H1 (cell line): ENCODE data around the gene LYPD6. TPM values are rescaled to one million over a fixed set of nuclear protein-coding genes. Genes with fewer than 3 reads are reported as not detected.

Experiments
- CTCF ChIA-PET: fragments of 300-600 bp; sonication (Branson Sonifier 250); formaldehyde crosslinking; loops from one replicate; lab custom pipeline; 2021; ENCODE audit not compliant: partially characterized antibody; lab: Charles Lee
- POLR2A ChIA-PET: fragments of 300-600 bp; sonication (Branson Sonifier 250); formaldehyde crosslinking; loops from one replicate; lab custom pipeline; 2021; ENCODE audit warnings: inconsistent platforms; ENCODE audit not compliant: partially characterized antibody; lab: Charles Lee
- DNase-seq, 2 experiments: peaks; one replicate each; pipeline versions ENCODE4 v3.0.0 to v3.0.0-alpha.2; 2010 to 2022; ENCODE audit warnings: low spot score in 2 of 2, low read depth in 1 of 2, mixed read lengths in 1 of 2
- FAIRE-seq: peaks from 2 replicates; lab custom pipeline; 2011; peaks lifted over from hg19 to GRCh38; lab: Jason Lieb, UNC
- H2AFZ ChIP-seq: 2 replicates; pipeline ENCODE4 v1.8.1; 2012; ENCODE audit warnings: low read length, inconsistent platforms
- H2AK5ac ChIP-seq: 2 replicates; pipeline ENCODE4 v1.6.1; 2013; ENCODE audit warnings: low read depth, low read length
- H2BK120ac ChIP-seq: replicated peaks from 2 replicates; pipeline ENCODE3; 2013; ENCODE audit warnings: low read depth, low read length, inconsistent platforms
- H2BK12ac ChIP-seq: 2 replicates; pipeline ENCODE4 v1.6.1; 2013; ENCODE audit warnings: low read depth, low read length
- H2BK15ac ChIP-seq: 2 replicates; pipeline ENCODE4 v1.6.1; 2013; ENCODE audit warnings: low read length
- H2BK20ac ChIP-seq: 2 replicates; pipeline ENCODE4 v1.6.1; 2013; ENCODE audit warnings: low read length
- H2BK5ac ChIP-seq: 2 replicates; pipeline ENCODE4 v1.6.1; 2013; ENCODE audit warnings: low read depth, low read length
- H3K14ac ChIP-seq: 2 replicates; pipeline ENCODE4 v1.6.1; 2013; ENCODE audit warnings: inconsistent platforms; ENCODE audit not compliant: insufficient read length
- H3K18ac ChIP-seq: 2 replicates; pipeline ENCODE4 v1.6.1; 2013; ENCODE audit warnings: low read length; ENCODE audit errors: extremely low read depth
- H3K23ac ChIP-seq: 2 replicates; pipeline ENCODE4 v1.6.1; 2013; ENCODE audit warnings: inconsistent platforms; ENCODE audit not compliant: insufficient read length
- H3K23me2 ChIP-seq: 2 replicates; pipeline ENCODE4 v1.6.1; 2013; ENCODE audit warnings: low read depth, low read length
- H3K27ac ChIP-seq: 2 replicates; pipeline ENCODE4 v1.6.1; 2011; ENCODE audit warnings: low read depth, low read length, inconsistent platforms
- H3K27me3 ChIP-seq, 4 experiments: replicated peaks in 1 of 4; 1 replicate in 1 of 4; 2 replicates in 3 of 4; pipeline versions ENCODE4 v1.6.1 to v1.8.1; 2011 to 2013; ENCODE audit warnings: low read length in 3 of 4, mild to moderate bottlenecking in 3 of 4, inconsistent platforms in 2 of 4, mixed read lengths in 2 of 4, moderate library complexity in 1 of 4; ENCODE audit not compliant: control insufficient read depth in 3 of 4, insufficient read depth in 3 of 4; ENCODE audit errors: extremely low read depth in 1 of 4
- H3K36me3 ChIP-seq, 4 experiments: 2 replicates each; pipeline versions ENCODE4 v1.6.1 to v1.8.1; 2011 to 2013; ENCODE audit warnings: mild to moderate bottlenecking in 4 of 4, low read length in 3 of 4, moderate library complexity in 2 of 4, control low read depth in 1 of 4, inconsistent platforms in 1 of 4; ENCODE audit not compliant: insufficient read depth in 4 of 4, control insufficient read depth in 2 of 4
- H3K4ac ChIP-seq: replicated peaks from 2 replicates; pipeline ENCODE3; 2013; ENCODE audit warnings: low read length, low read depth, mixed read lengths, inconsistent platforms; ENCODE audit not compliant: insufficient read length
- H3K4me1 ChIP-seq, 4 experiments: replicated peaks in 1 of 4; 1 replicate in 1 of 4; 2 replicates in 3 of 4; pipeline versions ENCODE4 v1.6.1 to v1.8.1; 2011 to 2013; ENCODE audit warnings: low read length in 3 of 4, inconsistent platforms in 2 of 4, mixed read lengths in 1 of 4; ENCODE audit not compliant: insufficient read depth in 4 of 4, control insufficient read depth in 3 of 4
- H3K4me2 ChIP-seq, 2 experiments: 2 replicates each; pipeline versions ENCODE4 v1.6.1 to v1.8.1; 2011 to 2013; ENCODE audit warnings: low read depth in 2 of 2, low read length in 2 of 2, control low read depth in 1 of 2, inconsistent platforms in 1 of 2, mild to moderate bottlenecking in 1 of 2; ENCODE audit not compliant: insufficient read depth in 1 of 2
- H3K4me3 ChIP-seq, 4 experiments: fragments of 200-600, 300-600 bp in 1 of 4; sonication (generic), shearing (Covaris generic), sonication (Bioruptor Twin) in 1 of 4; 2 replicates each; pipeline versions ENCODE4 v1.5.1 to v1.8.1; 2011 to 2016; ENCODE audit warnings: low read length in 4 of 4, low read depth in 3 of 4, control low read depth in 2 of 4, inconsistent platforms in 2 of 4, mild to moderate bottlenecking in 2 of 4, mixed read lengths in 1 of 4, moderate library complexity in 1 of 4; ENCODE audit not compliant: insufficient read depth in 2 of 4; ENCODE audit errors: extremely low read depth in 1 of 4
- H3K56ac ChIP-seq: replicated peaks from 2 replicates; pipeline ENCODE3; 2013; ENCODE audit warnings: low read depth, mild to moderate bottlenecking, mixed read lengths, low read length, inconsistent platforms; ENCODE audit not compliant: insufficient read length
- H3K79me1 ChIP-seq: 2 replicates; pipeline ENCODE4 v1.6.1; 2013; ENCODE audit warnings: low read depth, low read length, control low read depth
- H3K79me2 ChIP-seq, 2 experiments: 2 replicates each; pipeline versions ENCODE4 v1.6.1 to v1.8.1; 2012 to 2013; ENCODE audit warnings: low read length in 2 of 2, mild to moderate bottlenecking in 2 of 2, inconsistent platforms in 1 of 2; ENCODE audit not compliant: insufficient read depth in 2 of 2, control insufficient read depth in 1 of 2
- H3K9ac ChIP-seq, 4 experiments: replicated peaks in 1 of 4; 1 replicate in 1 of 4; 2 replicates in 3 of 4; pipeline versions ENCODE4 v1.6.1 to v1.8.1; 2011 to 2013; ENCODE audit warnings: low read depth in 3 of 4, low read length in 3 of 4, control low read depth in 2 of 4, mild to moderate bottlenecking in 2 of 4, moderate library complexity in 2 of 4, inconsistent platforms in 1 of 4; ENCODE audit errors: extremely low read depth in 1 of 4
- H3K9me3 ChIP-seq, 2 experiments: 2 replicates each; pipeline versions ENCODE4 v1.6.1 to v1.8.1; 2012 to 2013; ENCODE audit warnings: mild to moderate bottlenecking in 2 of 2, moderate library complexity in 2 of 2, control low read depth in 1 of 2, inconsistent platforms in 1 of 2, low read depth in 1 of 2, low read length in 1 of 2, mixed read lengths in 1 of 2; ENCODE audit not compliant: insufficient read depth in 2 of 2
- H4K20me1 ChIP-seq, 2 experiments: replicated peaks in 1 of 2; 2 replicates each; pipeline versions ENCODE3 to v1.8.1; 2011 to 2013; ENCODE audit warnings: inconsistent platforms in 2 of 2, low read length in 2 of 2, mild to moderate bottlenecking in 1 of 2; ENCODE audit not compliant: insufficient read depth in 2 of 2, control insufficient read depth in 1 of 2
- H4K5ac ChIP-seq: 2 replicates; pipeline ENCODE4 v1.6.1; 2013; ENCODE audit warnings: low read length, low read depth, mixed read lengths, inconsistent platforms; ENCODE audit not compliant: insufficient read length
- H4K8ac ChIP-seq: 2 replicates; pipeline ENCODE4 v1.8.0; 2013; ENCODE audit warnings: mild to moderate bottlenecking, moderate library complexity, low read length, inconsistent platforms; ENCODE audit not compliant: insufficient read depth; ENCODE audit errors: extremely low read depth
- H4K91ac ChIP-seq: replicated peaks from 2 replicates; pipeline ENCODE3; 2013; ENCODE audit warnings: low read length, mixed read lengths, inconsistent platforms; ENCODE audit not compliant: insufficient read length
- CEBPB ChIP-seq: IDR thresholded peaks from 2 replicates; pipeline ENCODE4 v1.6.1; 2012; ENCODE audit warnings: low read depth, low read length
- CTBP2 ChIP-seq: IDR thresholded peaks from 2 replicates; pipeline ENCODE4 v1.7.0; 2011; ENCODE audit warnings: borderline replicate concordance, mild to moderate bottlenecking, moderate library complexity, mixed read lengths, low read length; ENCODE audit not compliant: insufficient read depth, insufficient read length
- HDAC2 ChIP-seq, 2 experiments: fragments of 300-600 bp in 1 of 2; sonication (generic) in 1 of 2; IDR thresholded peaks; 2 replicates each; pipeline ENCODE4 v1.6.1; 2011 to 2012; ENCODE audit warnings: low read depth in 2 of 2, low read length in 2 of 2, mild to moderate bottlenecking in 2 of 2, moderate library complexity in 2 of 2, borderline replicate concordance in 1 of 2, inconsistent platforms in 1 of 2
- KDM5A ChIP-seq: fragments of 200-600 bp; IDR thresholded peaks from 2 replicates; pipeline ENCODE4 v1.7.1; 2012; ENCODE audit warnings: mild to moderate bottlenecking, low read length, inconsistent platforms, mixed read lengths
- NANOG ChIP-seq: IDR thresholded peaks from 2 replicates; pipeline ENCODE4 v1.6.1; 2011; ENCODE audit warnings: low read length, low read depth, mild to moderate bottlenecking, inconsistent platforms; ENCODE audit not compliant: insufficient read depth, poor library complexity, severe bottlenecking
- RXRA ChIP-seq: IDR thresholded peaks from 2 replicates; pipeline ENCODE4 v1.6.1; 2011; ENCODE audit warnings: low read depth, mild to moderate bottlenecking, low read length, moderate library complexity; ENCODE audit not compliant: insufficient read depth
- SRF ChIP-seq: IDR thresholded peaks from 2 replicates; pipeline ENCODE4 v1.6.1; 2011; ENCODE audit warnings: mild to moderate bottlenecking, low read depth, low read length, moderate library complexity
- YY1 ChIP-seq: IDR thresholded peaks from 2 replicates; pipeline ENCODE4 v1.6.1; 2011; ENCODE audit warnings: low read depth, mild to moderate bottlenecking, low read length
- WGBS, 2 experiments: shearing (Covaris generic) in 1 of 2; methylation state at CpG; one replicate each; pipeline versions ENCODE4 v1.1.6 to v1.1.7; 2013 to 2015; ENCODE audit warnings: low lambda C conversion rate in 2 of 2, mixed read lengths in 2 of 2, inconsistent platforms in 1 of 2, low coverage in 1 of 2, missing lambda C conversion rate in 1 of 2; ENCODE audit not compliant: insufficient replicate concordance in 2 of 2, insufficient coverage in 1 of 2, insufficient read length in 1 of 2; ENCODE audit errors: extremely low coverage in 1 of 2, missing lambda C conversion rate in 1 of 2; 5-methylcytosine and 5-hydroxymethylcytosine counted together
- polyA plus RNA-seq, 7 experiments: library from polyadenylated mRNA; depleted of rRNA in 3 of 7; stranded (reverse) in 5 of 7; unstranded in 2 of 7; fragments of >200 nt in 5 of 7; fragments of 200-250 nt in 2 of 7; gene quantifications; 1 replicate in 5 of 7; 2 replicates in 1 of 7; 4 replicates in 1 of 7; pipeline versions ENCODE4 v1.2.1 to v1.2.3, GENCODE V29; 2011 to 2013; ENCODE audit warnings: missing spikeins in 2 of 7, mixed read lengths in 2 of 7
- total RNA-seq: library from RNA; stranded (reverse); fragmentation: NEBNext Ultra II Directional; extraction: Animal tissue kit (Norgen Biotek cat#: 25700); gene quantifications from 2 replicates; pipeline ENCODE4 v1.2.1, GENCODE V29; 2021

Gene LYPD6
- total and polyA plus RNA-seq, 2 of the 8 experiments (the other 6 are each of a cell fraction or from before 2014, with no cell fraction given) = 5.6 to 8.9 TPM

- no peak overlapping the region for H2BK12ac ChIP-seq
- H3K23ac ChIP-seq = no peak overlapping the region
- no peak overlapping the region for H4K91ac ChIP-seq
- no peaks in the 10 kb centered on the region for H3K79me2 ChIP-seq
- peaks cover 0 to 4% (median 2%) of the 10 kb centered on the region in 4 experiments; a peak in 2 of 7 replicates for H3K4me1 ChIP-seq
- WGBS, 2 experiments = 96% methylated on average over 2 of the region's 2 CpGs; no CpG with 5 or more reads in 1 of the 2 experiments
- no peak overlapping the region for H2AFZ ChIP-seq
- H3K14ac ChIP-seq = no peak overlapping the region
- no peak overlapping the region for H3K56ac ChIP-seq
- H3K23me2 ChIP-seq = no peaks in the 10 kb centered on the region
- no peaks in the 10 kb centered on the region for H3K36me3 ChIP-seq
- ChIA-PET CTCF (interaction anchor here (1.1 kb wide), 1 partner anchor 83 kb away, joined by 6 read pairs; no protein-coding TSS in a partner anchor), POLR2A (no interaction called here)
- no peak overlapping the region for H2BK15ac ChIP-seq
- no peak overlapping the region for H3K4me2 ChIP-seq
- no peak overlapping the region for H3K4ac ChIP-seq
- no peak overlapping the region for H2BK5ac ChIP-seq
- H2AK5ac ChIP-seq = no peak overlapping the region
- H2BK20ac ChIP-seq = no peak overlapping the region
- no peak overlapping the region for H2BK120ac ChIP-seq
- no peak overlapping the region for H4K8ac ChIP-seq
- DNase-seq (no peak), FAIRE-seq (no peak)
- H4K5ac ChIP-seq = no peak overlapping the region
- H3K9ac ChIP-seq = no peak overlapping the region
- H3K18ac ChIP-seq = no peak overlapping the region
- no peak overlapping the region for H3K4me3 ChIP-seq
- H3K27ac ChIP-seq = no peak overlapping the region
- H4K20me1 ChIP-seq = no peaks in the 10 kb centered on the region
- H3K9me3 ChIP-seq = no peaks in the 10 kb centered on the region
- H3K27me3 ChIP-seq = no peaks in the 10 kb centered on the region
- H3K79me1 ChIP-seq = no peaks in the 10 kb centered on the region; the same call in 1 of the 2 replicates
- TF ChIP-seq YY1 (no peak), HDAC2 (IDR thresholded peaks at IDR 0.05; ENCODE audit: borderline replicate concordance in 1 of 2, low read depth in 2 of 2, low read length in 2 of 2) (no peak), SRF (no peak), CTBP2 (no peak), NANOG (no peak), CEBPB (no peak), RXRA (no peak), KDM5A (no peak)
These were observed 64.5 kb downstream of the LYPD6 start for GRCh38 chr2:149394864-149395263.
